Smooth muscle cell (in vitro differentiated cells): ENCODE measurements around the gene CNMD. TPM values are rescaled to one million over a fixed set of nuclear protein-coding genes. Genes with fewer than 3 reads are reported as not detected.

Experiments used
- DNase-seq: peaks from one replicate; lab custom pipeline; 2025; ENCODE audit not compliant: unreplicated experiment; lab: John Stamatoyannopoulos, UW
- H2AFZ ChIP-seq: fragments of 200-600 bp; sonication (generic); 2 replicates; pipeline ENCODE4 v1.6.0; 2016; ENCODE audit warnings: antibody characterized with exemption, low read depth, mild to moderate bottlenecking
- H3F3A ChIP-seq: fragments of 200-600 bp; sonication (generic); 2 replicates; pipeline ENCODE4 v1.6.0; 2017; ENCODE audit warnings: antibody characterized with exemption, low read depth
- H3K27ac ChIP-seq: fragments of 200-600 bp; sonication (generic); 2 replicates; pipeline ENCODE4 v1.5.1; 2016; ENCODE audit warnings: low read depth, mild to moderate bottlenecking
- H3K27me3 ChIP-seq: fragments of 200-600 bp; sonication (generic); 2 replicates; pipeline ENCODE4 v1.6.1; 2016; ENCODE audit warnings: low read depth, mild to moderate bottlenecking
- H3K36me3 ChIP-seq: fragments of 200-600 bp; sonication (generic); 2 replicates; pipeline ENCODE4 v1.5.1; 2016; ENCODE audit warnings: low read depth
- H3K4me1 ChIP-seq: fragments of 200-600 bp; sonication (generic); 2 replicates; pipeline ENCODE4 v1.5.1; 2016; ENCODE audit warnings: low read depth
- H3K4me2 ChIP-seq: fragments of 200-600 bp; sonication (generic); 2 replicates; pipeline ENCODE4 v1.6.0; 2016; ENCODE audit warnings: mild to moderate bottlenecking
- H3K4me3 ChIP-seq: fragments of 200-600 bp; sonication (generic); 2 replicates; pipeline ENCODE4 v1.5.1; 2016; ENCODE audit warnings: mild to moderate bottlenecking
- H3K79me2 ChIP-seq: fragments of 200-600 bp; sonication (generic); 2 replicates; pipeline ENCODE4 v1.6.0; 2016; ENCODE audit warnings: low read depth, mild to moderate bottlenecking
- H3K9ac ChIP-seq: fragments of 200-600 bp; sonication (generic); 2 replicates; pipeline ENCODE4 v1.6.0; 2016; ENCODE audit warnings: low read depth
- H3K9me3 ChIP-seq: fragments of 200-600 bp; sonication (generic); replicated peaks from 2 replicates; pipeline ENCODE4 v1.5.1; 2016; ENCODE audit warnings: low read depth
- H4K20me1 ChIP-seq: fragments of 200-600 bp; sonication (generic); 2 replicates; pipeline ENCODE4 v1.6.0; 2016; ENCODE audit warnings: low read depth
- WGBS: methylation state at CpG from one replicate; pipeline ENCODE4 v1.1.7; 2016; ENCODE audit warnings: low lambda C conversion rate; 5-methylcytosine and 5-hydroxymethylcytosine counted together
- polyA plus RNA-seq: library from polyadenylated mRNA; unstranded; fragments of >200 nt; fragmentation: Nextera tagmentation; extraction: Ambion mirVana; gene quantifications from 2 replicates; pipeline ENCODE4 v1.2.1, GENCODE V29; 2016
- total RNA-seq: library from RNA; depleted of rRNA; stranded (reverse); fragments of >200 nt; gene quantifications from 2 replicates; pipeline ENCODE4 v1.2.3, GENCODE V29; 2014
- TF ChIP-seq, protein P1 (sequence below): fragments of 200-600 bp; sonication (generic); IDR thresholded peaks from 2 replicates; pipeline ENCODE4 v1.5.1; 2017; ENCODE audit warnings: borderline replicate concordance, mild to moderate bottlenecking, antibody characterized with exemption; ENCODE audit not compliant: insufficient read depth, poor library complexity, severe bottlenecking

Gene CNMD
- total and polyA plus RNA-seq, 2 experiments from 2014 or later = not detected

DNA sequence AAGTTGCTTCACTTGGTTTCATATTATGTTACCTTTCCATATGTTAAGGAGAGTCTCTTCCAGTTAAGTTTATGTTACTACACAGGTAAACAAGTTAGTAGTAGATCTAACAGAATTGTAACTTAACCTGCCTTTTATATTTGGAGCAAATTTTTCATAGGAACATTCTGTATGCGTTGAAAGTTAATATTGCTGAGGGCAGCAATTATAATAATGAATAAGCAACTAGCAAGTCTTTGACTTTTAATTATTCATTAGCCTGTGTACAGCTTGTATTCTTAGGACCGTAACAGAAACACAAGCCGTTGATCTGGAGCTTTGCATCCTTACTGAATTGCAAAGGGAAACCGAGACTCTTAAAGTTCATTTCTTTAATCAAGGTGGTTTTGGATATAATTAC is 75.3 kb downstream of the CNMD start:
- WGBS = 98% methylated on average over 4 of the region's 4 CpGs
- Histone ChIP-seq H3F3A (no peaks in the 10 kb centered on the region), H3K9ac (no peak overlapping the region), H3K4me3 (no peak overlapping the region), H2AFZ (no peak overlapping the region), H4K20me1 (peaks cover 32% of the 10 kb centered on the region), H3K27ac (no peak overlapping the region), H3K79me2 (peaks cover 5% of the 10 kb centered on the region), H3K9me3 (no peaks in the 10 kb centered on the region), H3K4me2 (no peak overlapping the region), H3K36me3 (peaks cover 25% of the 10 kb centered on the region), H3K4me1 (no peaks in the 10 kb centered on the region), H3K27me3 (no peaks in the 10 kb centered on the region)
- DNase-seq = no peak
- TF ChIP-seq, protein P1, sequence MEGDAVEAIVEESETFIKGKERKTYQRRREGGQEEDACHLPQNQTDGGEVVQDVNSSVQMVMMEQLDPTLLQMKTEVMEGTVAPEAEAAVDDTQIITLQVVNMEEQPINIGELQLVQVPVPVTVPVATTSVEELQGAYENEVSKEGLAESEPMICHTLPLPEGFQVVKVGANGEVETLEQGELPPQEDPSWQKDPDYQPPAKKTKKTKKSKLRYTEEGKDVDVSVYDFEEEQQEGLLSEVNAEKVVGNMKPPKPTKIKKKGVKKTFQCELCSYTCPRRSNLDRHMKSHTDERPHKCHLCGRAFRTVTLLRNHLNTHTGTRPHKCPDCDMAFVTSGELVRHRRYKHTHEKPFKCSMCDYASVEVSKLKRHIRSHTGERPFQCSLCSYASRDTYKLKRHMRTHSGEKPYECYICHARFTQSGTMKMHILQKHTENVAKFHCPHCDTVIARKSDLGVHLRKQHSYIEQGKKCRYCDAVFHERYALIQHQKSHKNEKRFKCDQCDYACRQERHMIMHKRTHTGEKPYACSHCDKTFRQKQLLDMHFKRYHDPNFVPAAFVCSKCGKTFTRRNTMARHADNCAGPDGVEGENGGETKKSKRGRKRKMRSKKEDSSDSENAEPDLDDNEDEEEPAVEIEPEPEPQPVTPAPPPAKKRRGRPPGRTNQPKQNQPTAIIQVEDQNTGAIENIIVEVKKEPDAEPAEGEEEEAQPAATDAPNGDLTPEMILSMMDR = no peak

DNA sequence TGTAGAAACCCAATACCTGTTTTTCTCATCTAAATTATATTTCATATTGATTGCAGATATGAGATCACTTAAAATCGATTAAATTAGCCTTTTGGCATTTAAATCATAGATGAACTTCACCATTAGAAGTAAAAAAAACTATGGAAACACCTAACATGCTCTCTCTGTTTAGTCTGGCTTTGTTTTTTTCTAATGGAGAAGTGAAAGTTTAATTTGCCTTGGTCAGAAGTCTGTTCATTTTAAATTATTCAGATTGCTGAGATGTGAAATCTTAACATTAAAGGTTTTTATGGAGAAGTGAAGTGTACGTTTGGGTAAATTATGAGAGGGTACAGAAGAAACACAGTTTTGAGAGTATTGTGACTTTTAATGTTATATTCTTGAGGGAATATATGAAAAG is 80.3 kb downstream of the CNMD start:
- H3K4me1 ChIP-seq = peaks cover 4% of the 10 kb centered on the region
- no peaks in the 10 kb centered on the region for H3K9me3 ChIP-seq
- H4K20me1 ChIP-seq = peaks cover 39% of the 10 kb centered on the region
- no peak overlapping the region for H2AFZ ChIP-seq
- no peak overlapping the region for H3K9ac ChIP-seq
- H3F3A ChIP-seq = no peaks in the 10 kb centered on the region
- H3K27me3 ChIP-seq = no peaks in the 10 kb centered on the region
- DNase-seq = no peak
- H3K4me3 ChIP-seq = no peak overlapping the region
- peaks cover 50% of the 10 kb centered on the region for H3K79me2 ChIP-seq
- no peak overlapping the region for H3K27ac ChIP-seq
- WGBS = 96% methylated on average over 2 of the region's 2 CpGs
- no peak overlapping the region for H3K4me2 ChIP-seq
- TF ChIP-seq, protein P1 = no peak
- peaks cover 15% of the 10 kb centered on the region for H3K36me3 ChIP-seq

Other genes with a start within 250 kb of the CNMD start
- gene HNRNPA1L2, start 97.4 kb downstream of the CNMD start, total RNA-seq = 4.7 and 7.8 TPM in 2 replicates
- gene HNRNPA1L2, start 97.4 kb downstream of the CNMD start, polyA plus RNA-seq = 9.5 and 11.9 TPM in 2 replicates
- 42.9 and 54.3 TPM in 2 replicates for gene SUGT1, start 87.0 kb downstream of the CNMD start, total RNA-seq
- gene SUGT1, start 87.0 kb downstream of the CNMD start, polyA plus RNA-seq = 64.4 and 78.8 TPM in 2 replicates
- gene PCDH8, start 108.8 kb upstream of the CNMD start, total RNA-seq = 0.58 and 0.85 TPM in 2 replicates
- 2.1 TPM in 1 of 2 replicates, not detected in the other for gene PCDH8, start 108.8 kb upstream of the CNMD start, polyA plus RNA-seq